CD4-positive, alpha-beta memory T cell (primary cell): Measurements from ENCODE around the gene GSC2. TPM values are rescaled to one million over a fixed set of nuclear protein-coding genes. Genes with fewer than 3 reads are reported as not detected.

ENCODE experiments used
- CTCF ChIA-PET: fragments of 350-600 bp; sonication (Branson Sonifier 250); formaldehyde crosslinking; loops from one replicate; lab custom pipeline; 2021; ENCODE audit warnings: inconsistent platforms; ENCODE audit not compliant: partially characterized antibody; lab: Charles Lee
- POLR2A ChIA-PET: fragments of 350-600 bp; sonication (Branson Sonifier 250); formaldehyde crosslinking; loops from one replicate; lab custom pipeline; 2021; ENCODE audit not compliant: partially characterized antibody; lab: Charles Lee
- DNase-seq, 5 donors: peaks; one replicate each; pipeline versions ENCODE4 v3.0.0 to v3.0.0-alpha.2; 2020 to 2022; ENCODE audit warnings: mixed read lengths in 1 of 5
- H3K27ac ChIP-seq: one replicate; pipeline ENCODE4 v1.7.0; 2013; ENCODE audit warnings: low read depth, low read length
- H3K27me3 ChIP-seq: 2 replicates; pipeline ENCODE4 v1.7.0; 2013; ENCODE audit warnings: mild to moderate bottlenecking, low read length, moderate library complexity; ENCODE audit not compliant: insufficient read depth
- H3K36me3 ChIP-seq: 2 replicates; pipeline ENCODE4 v1.7.0; 2013; ENCODE audit warnings: mild to moderate bottlenecking, low read length, moderate library complexity; ENCODE audit not compliant: insufficient read depth
- H3K4me1 ChIP-seq: 2 replicates; pipeline ENCODE4 v1.7.0; 2013; ENCODE audit warnings: mild to moderate bottlenecking, low read length, moderate library complexity; ENCODE audit not compliant: insufficient read depth
- H3K4me3 ChIP-seq, 2 donors: one replicate each; pipeline ENCODE4 v1.7.0; 2013; ENCODE audit warnings: low read length in 2 of 2, mild to moderate bottlenecking in 1 of 2
- H3K9me3 ChIP-seq, 2 donors: one replicate each; pipeline ENCODE4 v1.7.0; 2013; ENCODE audit warnings: low read length in 2 of 2, control low read depth in 1 of 2; ENCODE audit not compliant: control insufficient read depth in 1 of 2
- H3K27ac Mint-ChIP-seq, 7 donors: one replicate each; pipeline ENCODE4 v1.8.0; 2020 to 2021; ENCODE audit warnings: mixed read lengths in 7 of 7, mild to moderate bottlenecking in 6 of 7, inconsistent platforms in 3 of 7, moderate library complexity in 3 of 7
- H3K27me3 Mint-ChIP-seq, 2 donors: one replicate each; pipeline ENCODE4 v1.8.0; 2020 to 2021; ENCODE audit warnings: mixed read lengths in 2 of 2
- H3K36me3 Mint-ChIP-seq, 2 donors: one replicate each; pipeline ENCODE4 v1.8.0; 2020 to 2021; ENCODE audit warnings: mixed read lengths in 2 of 2, inconsistent platforms in 1 of 2, mild to moderate bottlenecking in 1 of 2
- H3K4me1 Mint-ChIP-seq, 4 donors: one replicate each; pipeline ENCODE4 v1.8.0; 2020 to 2021; ENCODE audit warnings: mixed read lengths in 4 of 4, mild to moderate bottlenecking in 1 of 4
- H3K4me3 Mint-ChIP-seq, 8 donors: one replicate each; pipeline ENCODE4 v1.8.0; 2020 to 2021; ENCODE audit warnings: mixed read lengths in 8 of 8, mild to moderate bottlenecking in 7 of 8, moderate library complexity in 6 of 8, inconsistent platforms in 3 of 8
- H3K9me3 Mint-ChIP-seq, 8 donors: one replicate each; pipeline ENCODE4 v1.8.0; 2020 to 2021; ENCODE audit warnings: mixed read lengths in 8 of 8, mild to moderate bottlenecking in 5 of 8, inconsistent platforms in 3 of 8, moderate library complexity in 1 of 8
- intact Hi-C: fragments of 100-400 bp; cut with micrococcal nuclease; formaldehyde crosslinking; loops from one replicate; pipeline ENCODE4 v1.15.1; 2023
- polyA plus RNA-seq, 2 donors: library from polyadenylated mRNA; unstranded; fragments of 300-500 nt; fragmentation: Illumina TruSeq; gene quantifications; one replicate each; pipeline ENCODE4 v1.2.3, GENCODE V29; 2021
- total RNA-seq, 2 experiments: library from RNA; stranded (reverse); gene quantifications; one replicate each; pipeline ENCODE4 v1.2.3, GENCODE V29; 2021

Gene GSC2
- total and polyA plus RNA-seq, 4 experiments from 2014 or later, result not detected

- Mint-ChIP-seq H3K27ac (no peak overlapping the region), H3K27me3 (no peaks in the 10 kb centered on the region), H3K36me3 (peaks cover 42 to 71% of the 10 kb centered on the region in 2 donors), H3K9me3 (no peaks in the 10 kb centered on the region), H3K4me1 (peaks cover 3 to 9% (median 6%) of the 10 kb centered on the region in 4 donors), H3K4me3 (no peak overlapping the region)
- no peak overlapping the region for H3K4me3 ChIP-seq
- H3K27ac ChIP-seq, result no peak overlapping the region
- no peak for DNase-seq
- intact Hi-C loops, result no loop called here
- no peaks in the 10 kb centered on the region for H3K27me3 ChIP-seq
- peaks cover 77% of the 10 kb centered on the region for H3K36me3 ChIP-seq
- H3K9me3 ChIP-seq, result no peaks in the 10 kb centered on the region
- H3K4me1 ChIP-seq, result peaks cover 4% of the 10 kb centered on the region
- ChIA-PET CTCF (no interaction called here), POLR2A (no interaction called here)
Observed at GRCh38 chr22:19138217-19139000, 11.7 kb downstream of the GSC2 start.

GRCh38 chr22:19137384-19138216 lies 12.5 kb downstream of the GSC2 start:
- peaks cover 42 to 77% of the 10 kb centered on the region in 2 donors for H3K36me3 Mint-ChIP-seq
- no peaks in the 10 kb centered on the region for H3K27me3 Mint-ChIP-seq
- no peak overlapping the region for H3K27ac ChIP-seq
- peaks cover 1 to 6% (median 2%) of the 10 kb centered on the region in 4 donors for H3K4me1 Mint-ChIP-seq
- intact Hi-C loops, result no loop called here
- peaks cover 82% of the 10 kb centered on the region for H3K36me3 ChIP-seq
- no peak overlapping the region for H3K4me3 ChIP-seq
- H3K9me3 Mint-ChIP-seq, result no peaks in the 10 kb centered on the region
- POLR2A ChIA-PET, result no interaction called here
- H3K4me3 Mint-ChIP-seq, result no peak overlapping the region
- H3K4me1 ChIP-seq, result no peaks in the 10 kb centered on the region
- H3K27me3 ChIP-seq, result no peaks in the 10 kb centered on the region
- H3K27ac Mint-ChIP-seq, result peak overlapping the region in 1 of 7 donors; percentile 47
- no peaks in the 10 kb centered on the region for H3K9me3 ChIP-seq
- DNase-seq, result no peak
- CTCF ChIA-PET, result no interaction called here

- peaks cover 0 to 6% (median 1%) of the 10 kb centered on the region in 4 donors for H3K4me1 Mint-ChIP-seq
- no peak overlapping the region for H3K4me3 ChIP-seq
- ChIA-PET CTCF (no interaction called here), POLR2A (no interaction called here)
- H3K27ac Mint-ChIP-seq, result peak overlapping the region in 2 of 7 donors; percentile 7 to 42
- intact Hi-C loops, result no loop called here
- H3K9me3 Mint-ChIP-seq, result no peaks in the 10 kb centered on the region
- no peak for DNase-seq
- peaks cover 42 to 79% of the 10 kb centered on the region in 2 donors for H3K36me3 Mint-ChIP-seq
- no peaks in the 10 kb centered on the region for H3K27me3 ChIP-seq
- no peaks in the 10 kb centered on the region for H3K9me3 ChIP-seq
- H3K4me3 Mint-ChIP-seq, result peak overlapping the region in 1 of 8 donors; percentile 7
- no peaks in the 10 kb centered on the region for H3K27me3 Mint-ChIP-seq
- H3K27ac ChIP-seq, result no peak overlapping the region
- H3K4me1 ChIP-seq, result no peaks in the 10 kb centered on the region
- H3K36me3 ChIP-seq, result peaks cover 75% of the 10 kb centered on the region
Observed at GRCh38 chr22:19136915-19137314, 13.2 kb downstream of the GSC2 start.

DNA sequence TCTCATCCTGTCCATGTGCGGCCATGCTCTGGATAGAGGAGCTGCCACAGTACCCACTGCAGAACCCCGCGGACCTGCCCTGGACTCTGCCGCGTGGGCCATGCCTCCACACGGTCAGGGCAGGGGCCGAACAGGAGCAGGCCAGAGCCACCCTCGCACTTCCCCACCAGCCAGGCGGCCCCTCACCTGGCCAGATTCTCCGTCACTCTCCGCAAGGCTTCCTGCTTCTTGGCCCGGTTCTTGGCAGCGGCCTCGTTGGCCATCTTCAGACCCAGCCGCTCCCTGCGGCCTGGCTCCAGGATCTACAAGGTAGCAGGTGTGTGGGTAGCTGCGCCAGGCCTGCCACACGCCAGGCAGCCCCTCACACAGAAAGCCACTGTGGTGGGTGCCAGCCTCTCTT lies 15.2 kb downstream of the GSC2 start:
- Histone ChIP-seq H3K4me3 (no peak overlapping the region), H3K36me3 (peaks cover 59% of the 10 kb centered on the region), H3K9me3 (no peaks in the 10 kb centered on the region), H3K27me3 (no peaks in the 10 kb centered on the region), H3K27ac (no peak overlapping the region), H3K4me1 (no peaks in the 10 kb centered on the region)
- ChIA-PET POLR2A (no interaction called here), CTCF (no interaction called here)
- intact Hi-C loops, result no loop called here
- DNase-seq, result no peak
- peaks cover 0 to 1% (median under 1%) of the 10 kb centered on the region in 4 donors for H3K4me1 Mint-ChIP-seq
- no peaks in the 10 kb centered on the region for H3K9me3 Mint-ChIP-seq
- H3K27me3 Mint-ChIP-seq, result no peaks in the 10 kb centered on the region
- H3K27ac Mint-ChIP-seq, result peak overlapping the region in 2 of 7 donors; percentile 18 to 66
- H3K4me3 Mint-ChIP-seq, result no peak overlapping the region
- H3K36me3 Mint-ChIP-seq, result peaks cover 29 to 65% of the 10 kb centered on the region in 2 donors

DNA sequence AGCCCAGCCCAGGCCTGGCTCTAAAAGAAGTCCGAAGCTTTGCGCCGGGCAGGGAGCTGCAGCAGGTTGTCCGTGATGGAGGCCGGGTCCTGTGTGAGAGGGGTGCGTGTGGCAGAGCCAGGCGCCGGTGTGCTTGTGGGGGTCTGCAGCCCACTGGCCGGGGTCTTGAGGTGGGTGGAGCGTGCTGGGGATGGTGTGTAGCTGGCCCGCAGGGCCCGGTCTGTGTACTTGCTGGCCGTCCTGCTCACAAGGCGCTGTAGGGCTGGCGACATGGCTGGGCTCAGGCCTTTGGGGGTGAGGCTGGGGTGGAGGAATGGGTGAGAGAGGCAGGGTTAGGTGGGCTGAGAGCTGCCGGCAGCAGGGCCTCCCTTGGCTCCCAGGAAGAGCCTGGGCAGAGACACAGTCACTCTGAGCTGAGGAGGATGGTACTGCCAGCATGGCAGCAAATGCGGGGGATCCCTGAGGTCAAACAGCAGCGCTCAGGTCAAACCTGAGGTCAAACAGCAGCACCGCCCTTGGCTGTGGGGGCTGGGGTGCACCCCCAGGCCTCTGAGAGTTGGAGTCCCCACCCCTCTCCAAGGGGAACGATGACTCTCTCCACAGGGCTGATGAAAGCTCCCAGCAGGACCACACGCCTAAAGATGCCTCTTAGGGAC lies 15.8 kb downstream of the GSC2 start:
- Mint-ChIP-seq H3K27ac (peak overlapping the region in 1 of 7 donors; percentile 73), H3K4me3 (no peak overlapping the region), H3K9me3 (peaks cover 0 to 2% (median 0%) of the 10 kb centered on the region in 8 donors), H3K27me3 (no peaks in the 10 kb centered on the region), H3K4me1 (peaks cover 0 to 1% (median under 1%) of the 10 kb centered on the region in 4 donors), H3K36me3 (peaks cover 25 to 59% of the 10 kb centered on the region in 2 donors)
- H3K4me1 ChIP-seq, result no peaks in the 10 kb centered on the region
- H3K9me3 ChIP-seq, result no peaks in the 10 kb centered on the region
- DNase-seq, result no peak
- intact Hi-C loops, result no loop called here
- ChIA-PET CTCF (no interaction called here), POLR2A (no interaction called here)
- H3K4me3 ChIP-seq, result no peak overlapping the region
- no peaks in the 10 kb centered on the region for H3K27me3 ChIP-seq
- no peak overlapping the region for H3K27ac ChIP-seq
- peaks cover 53% of the 10 kb centered on the region for H3K36me3 ChIP-seq

GRCh38 chr22:19133561-19133960 lies 16.5 kb downstream of the GSC2 start:
- ChIA-PET CTCF (no interaction called here), POLR2A (no interaction called here)
- no peak overlapping the region for H3K27ac ChIP-seq
- H3K36me3 Mint-ChIP-seq, result peaks cover 19 to 53% of the 10 kb centered on the region in 2 donors
- H3K27me3 Mint-ChIP-seq, result no peaks in the 10 kb centered on the region
- intact Hi-C loops, result no loop called here
- peaks cover 0 to 2% (median 0%) of the 10 kb centered on the region in 8 donors for H3K9me3 Mint-ChIP-seq
- H3K36me3 ChIP-seq, result peaks cover 45% of the 10 kb centered on the region
- no peaks in the 10 kb centered on the region for H3K4me1 ChIP-seq
- peaks cover 0 to 1% (median under 1%) of the 10 kb centered on the region in 4 donors for H3K4me1 Mint-ChIP-seq
- no peak overlapping the region for H3K27ac Mint-ChIP-seq
- no peak for DNase-seq
- no peaks in the 10 kb centered on the region for H3K9me3 ChIP-seq
- no peak overlapping the region for H3K4me3 Mint-ChIP-seq
- no peak overlapping the region for H3K4me3 ChIP-seq
- no peaks in the 10 kb centered on the region for H3K27me3 ChIP-seq
